Measurements from ENCODE around the gene SH3TC1. TPM values are rescaled to one million over a fixed set of nuclear protein-coding genes. Genes with fewer than 3 reads are reported as not detected.

SH3TC1 gene
- polyA plus RNA-seq, 3 donors: 36.9 to 85.7 (median 41.9) TPM

- WGBS (ENCODE audit: insufficient coverage): 88% methylated on average over 3 of the region's 4 CpGs
These were observed 15.0 kb upstream of the SH3TC1 start for GRCh38 chr4:8184061-8184460.

DNA sequence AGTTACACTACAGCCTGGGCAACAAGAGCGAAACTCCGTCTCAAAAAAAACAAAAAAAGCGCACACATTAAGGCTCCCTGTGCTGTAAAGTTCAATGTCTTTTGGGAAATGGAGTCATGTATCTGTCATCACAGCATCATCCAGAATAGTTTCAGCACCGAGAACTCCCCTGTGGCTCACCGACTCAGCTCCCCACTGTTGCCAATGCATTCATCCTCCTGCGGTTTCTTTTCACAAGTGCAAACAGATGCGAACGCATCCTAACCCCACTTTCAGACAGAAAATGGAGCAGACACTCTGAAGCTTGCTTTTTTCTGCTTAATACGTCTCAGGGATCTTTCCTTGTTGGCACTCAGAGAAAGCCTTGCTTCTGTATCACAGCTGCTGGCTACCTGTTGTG lies 13.8 kb upstream of the SH3TC1 start:
- Histone ChIP-seq H3K79me2 (ENCODE audit: insufficient read depth, low read length) (no peaks in the 10 kb centered on the region), H3K36me3 (replicated peaks in 1 of 2; ENCODE audit: control insufficient read depth in 1 of 2, insufficient read depth in 2 of 2, low read length in 2 of 2) (no peaks in the 10 kb centered on the region), H3K9me3 (replicated peaks in 1 of 2; ENCODE audit: control insufficient read depth in 1 of 2, insufficient read depth in 1 of 2, low read length in 2 of 2) (no peaks in the 10 kb centered on the region), H3K27ac (ENCODE audit: low read depth in 1 of 2, low read length in 2 of 2) (no peak overlapping the region), H4K20me1 (ENCODE audit: insufficient read depth, low read length) (no peaks in the 10 kb centered on the region), H2AFZ (ENCODE audit: insufficient read depth, low read depth, low read length, poor library complexity, severe bottlenecking) (no peak overlapping the region), H3K4me1 (ENCODE audit: control insufficient read depth in 1 of 2, insufficient read depth in 2 of 2, low read length in 2 of 2) (peaks cover 7 to 12% of the 10 kb centered on the region in 2 donors), H3K4me3 (replicated peaks in 1 of 3; ENCODE audit: low read depth in 2 of 3, low read length in 3 of 3) (no peak overlapping the region), H3K9ac (ENCODE audit: insufficient read depth, low read length, poor library complexity, severe bottlenecking) (no peak overlapping the region), H3K4me2 (replicated peaks; ENCODE audit: extremely low read depth, low read length, poor library complexity, severe bottlenecking) (no peak overlapping the region), H3K27me3 (ENCODE audit: control insufficient read depth in 2 of 2, insufficient read depth in 2 of 2, low read length in 2 of 2) (no peaks in the 10 kb centered on the region)
- 93% methylated on average over 9 of the region's 9 CpGs for WGBS (ENCODE audit: insufficient coverage)
- H3K27ac Mint-ChIP-seq: no peak overlapping the region
- no peak for DNase-seq
- TF ChIP-seq, protein P1, sequence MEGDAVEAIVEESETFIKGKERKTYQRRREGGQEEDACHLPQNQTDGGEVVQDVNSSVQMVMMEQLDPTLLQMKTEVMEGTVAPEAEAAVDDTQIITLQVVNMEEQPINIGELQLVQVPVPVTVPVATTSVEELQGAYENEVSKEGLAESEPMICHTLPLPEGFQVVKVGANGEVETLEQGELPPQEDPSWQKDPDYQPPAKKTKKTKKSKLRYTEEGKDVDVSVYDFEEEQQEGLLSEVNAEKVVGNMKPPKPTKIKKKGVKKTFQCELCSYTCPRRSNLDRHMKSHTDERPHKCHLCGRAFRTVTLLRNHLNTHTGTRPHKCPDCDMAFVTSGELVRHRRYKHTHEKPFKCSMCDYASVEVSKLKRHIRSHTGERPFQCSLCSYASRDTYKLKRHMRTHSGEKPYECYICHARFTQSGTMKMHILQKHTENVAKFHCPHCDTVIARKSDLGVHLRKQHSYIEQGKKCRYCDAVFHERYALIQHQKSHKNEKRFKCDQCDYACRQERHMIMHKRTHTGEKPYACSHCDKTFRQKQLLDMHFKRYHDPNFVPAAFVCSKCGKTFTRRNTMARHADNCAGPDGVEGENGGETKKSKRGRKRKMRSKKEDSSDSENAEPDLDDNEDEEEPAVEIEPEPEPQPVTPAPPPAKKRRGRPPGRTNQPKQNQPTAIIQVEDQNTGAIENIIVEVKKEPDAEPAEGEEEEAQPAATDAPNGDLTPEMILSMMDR (IDR thresholded peaks at IDR 0.05): no peak
- peaks cover 8% of the 10 kb centered on the region for H3K4me1 Mint-ChIP-seq
- peaks cover 0 to 13% (median 9%) of the 10 kb centered on the region in 3 donors for H3K27me3 Mint-ChIP-seq (ENCODE audit: low read depth in 3 of 3)
- no peak overlapping the region for H3K4me3 Mint-ChIP-seq
- H3K36me3 Mint-ChIP-seq: peaks cover 2 to 3% of the 10 kb centered on the region in 2 donors
- intact Hi-C loops (cut with micrococcal nuclease): no loop called here
- peaks cover 0 to 2% (median 0%) of the 10 kb centered on the region in 7 donors for H3K9me3 Mint-ChIP-seq

More at GRCh38 chr4:8184061-8184460, 15.0 kb upstream of the SH3TC1 start:
- Histone ChIP-seq H4K20me1 (ENCODE audit: insufficient read depth, low read length) (no peaks in the 10 kb centered on the region), H2AFZ (ENCODE audit: insufficient read depth, low read depth, low read length, poor library complexity, severe bottlenecking) (no peak overlapping the region), H3K9ac (ENCODE audit: insufficient read depth, low read length, poor library complexity, severe bottlenecking) (no peak overlapping the region), H3K27ac (ENCODE audit: low read depth in 1 of 2, low read length in 2 of 2) (no peak overlapping the region), H3K4me3 (replicated peaks in 1 of 3; ENCODE audit: low read depth in 2 of 3, low read length in 3 of 3) (no peak overlapping the region), H3K79me2 (ENCODE audit: insufficient read depth, low read length) (no peaks in the 10 kb centered on the region), H3K4me2 (replicated peaks; ENCODE audit: extremely low read depth, low read length, poor library complexity, severe bottlenecking) (no peak overlapping the region), H3K4me1 (ENCODE audit: control insufficient read depth in 1 of 2, insufficient read depth in 2 of 2, low read length in 2 of 2) (peaks cover 0 to under 1% of the 10 kb centered on the region in 2 donors), H3K9me3 (replicated peaks in 1 of 2; ENCODE audit: control insufficient read depth in 1 of 2, insufficient read depth in 1 of 2, low read length in 2 of 2) (no peaks in the 10 kb centered on the region), H3K27me3 (ENCODE audit: control insufficient read depth in 2 of 2, insufficient read depth in 2 of 2, low read length in 2 of 2) (no peaks in the 10 kb centered on the region), H3K36me3 (replicated peaks in 1 of 2; ENCODE audit: control insufficient read depth in 1 of 2, insufficient read depth in 2 of 2, low read length in 2 of 2) (no peaks in the 10 kb centered on the region)
- no peak overlapping the region for H3K4me3 Mint-ChIP-seq
- peaks cover 0 to 2% (median 0%) of the 10 kb centered on the region in 7 donors for H3K9me3 Mint-ChIP-seq
- peaks cover 1% of the 10 kb centered on the region for H3K4me1 Mint-ChIP-seq
- H3K27ac Mint-ChIP-seq: no peak overlapping the region
- no peak for DNase-seq
- TF ChIP-seq, protein P1 (IDR thresholded peaks at IDR 0.05): no peak
- no peaks in the 10 kb centered on the region for H3K36me3 Mint-ChIP-seq
- intact Hi-C loops (cut with micrococcal nuclease): no loop called here
- peaks cover 0 to 8% (median 7%) of the 10 kb centered on the region in 3 donors for H3K27me3 Mint-ChIP-seq (ENCODE audit: low read depth in 3 of 3)

All from CD14-positive monocyte (primary cell).